A673 (cell line): ENCODE results near the gene HNRNPC.

Experiments used
- EZH2 ChIP-seq: fragments of 200-600 bp; sonication (generic); IDR thresholded peaks from 2 replicates; pipeline ENCODE4 v1.6.1; 2017; ENCODE audit warnings: borderline replicate concordance, low read depth, mild to moderate bottlenecking, mixed read lengths, antibody characterized with exemption, low read length; ENCODE audit not compliant: poor library complexity, severe bottlenecking
- TF ChIP-seq, protein P1 (sequence below): fragments of 300-800, 200-600 bp; sonication (generic); conservative IDR thresholded peaks from 2 replicates; pipeline ENCODE4 v1.5.1; 2017; ENCODE audit warnings: low read depth, mild to moderate bottlenecking, antibody characterized with exemption, low read length, moderate library complexity, mixed read lengths

DNA sequence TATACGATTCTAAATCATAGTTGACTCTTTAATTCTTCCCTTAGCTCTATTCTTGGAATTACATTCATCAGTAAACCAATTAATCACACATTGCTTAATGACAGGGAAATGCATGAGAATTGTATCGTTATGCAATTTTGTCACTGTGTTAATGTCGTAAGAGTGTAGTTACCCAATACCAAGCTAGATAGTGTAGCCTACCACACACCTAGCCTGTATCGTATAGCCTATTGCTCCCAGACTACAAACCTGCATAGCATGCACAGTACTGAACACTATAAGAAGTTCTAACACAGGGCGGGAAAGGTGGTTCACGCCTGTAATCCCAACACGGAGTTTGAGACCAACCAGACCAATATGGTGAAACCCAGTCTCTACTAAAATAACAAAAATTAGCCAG lies 24.7 kb downstream of the HNRNPC start:
- TF ChIP-seq, protein P1, sequence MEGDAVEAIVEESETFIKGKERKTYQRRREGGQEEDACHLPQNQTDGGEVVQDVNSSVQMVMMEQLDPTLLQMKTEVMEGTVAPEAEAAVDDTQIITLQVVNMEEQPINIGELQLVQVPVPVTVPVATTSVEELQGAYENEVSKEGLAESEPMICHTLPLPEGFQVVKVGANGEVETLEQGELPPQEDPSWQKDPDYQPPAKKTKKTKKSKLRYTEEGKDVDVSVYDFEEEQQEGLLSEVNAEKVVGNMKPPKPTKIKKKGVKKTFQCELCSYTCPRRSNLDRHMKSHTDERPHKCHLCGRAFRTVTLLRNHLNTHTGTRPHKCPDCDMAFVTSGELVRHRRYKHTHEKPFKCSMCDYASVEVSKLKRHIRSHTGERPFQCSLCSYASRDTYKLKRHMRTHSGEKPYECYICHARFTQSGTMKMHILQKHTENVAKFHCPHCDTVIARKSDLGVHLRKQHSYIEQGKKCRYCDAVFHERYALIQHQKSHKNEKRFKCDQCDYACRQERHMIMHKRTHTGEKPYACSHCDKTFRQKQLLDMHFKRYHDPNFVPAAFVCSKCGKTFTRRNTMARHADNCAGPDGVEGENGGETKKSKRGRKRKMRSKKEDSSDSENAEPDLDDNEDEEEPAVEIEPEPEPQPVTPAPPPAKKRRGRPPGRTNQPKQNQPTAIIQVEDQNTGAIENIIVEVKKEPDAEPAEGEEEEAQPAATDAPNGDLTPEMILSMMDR: no peak
- TF ChIP-seq EZH2: no peak
